Measurements from ENCODE around the gene PPARG.
"Not testable (repeated sequence)": the region's sequence is repeated elsewhere in the genome, so short reads cannot be mapped to it uniquely, and the experiment has no call there.

Gene PPARG

GRCh38 chr3:12372741-12373280 is 83.9 kb downstream of the PPARG start:
- DNase-seq (ENCODE audit: extremely low read depth in 1 of 2, low read depth in 1 of 2): no peak

- DNase-seq (ENCODE audit: extremely low read depth in 1 of 2, low read depth in 1 of 2): no peak
Measured at GRCh38 chr3:12375572-12375971, 86.7 kb downstream of the PPARG start.

- DNase-seq (ENCODE audit: extremely low read depth in 1 of 2, low read depth in 1 of 2): no peak
Measured at GRCh38 chr3:12379640-12380429, 91.0 kb downstream of the PPARG start.

- no peak for DNase-seq (ENCODE audit: extremely low read depth in 1 of 2, low read depth in 1 of 2)
Measured at GRCh38 chr3:12380461-12380860, 91.6 kb downstream of the PPARG start.

GRCh38 chr3:12381199-12381598 is 92.3 kb downstream of the PPARG start:
- DNase-seq (ENCODE audit: extremely low read depth in 1 of 2, low read depth in 1 of 2): no peak

GRCh38 chr3:12383218-12383617 is 94.3 kb downstream of the PPARG start:
- DNase-seq (ENCODE audit: extremely low read depth in 1 of 2, low read depth in 1 of 2): no peak

GRCh38 chr3:12384451-12385233 is 95.8 kb downstream of the PPARG start:
- no peak for DNase-seq (ENCODE audit: extremely low read depth in 1 of 2, low read depth in 1 of 2)

- DNase-seq (ENCODE audit: extremely low read depth in 1 of 2, low read depth in 1 of 2): not testable (repeated sequence)
Measured at GRCh38 chr3:12386514-12387291, 97.8 kb downstream of the PPARG start.

- DNase-seq (ENCODE audit: extremely low read depth in 1 of 2, low read depth in 1 of 2): no peak
Measured at GRCh38 chr3:12388185-12388584, 99.3 kb downstream of the PPARG start.

- DNase-seq (ENCODE audit: extremely low read depth in 1 of 2, low read depth in 1 of 2): no peak
Measured at GRCh38 chr3:12392101-12392878, 103.4 kb downstream of the PPARG start.

GRCh38 chr3:12393894-12394293 is 105.0 kb downstream of the PPARG start:
- no peak for DNase-seq (ENCODE audit: extremely low read depth in 1 of 2, low read depth in 1 of 2)

GRCh38 chr3:12394569-12395271 is 105.8 kb downstream of the PPARG start:
- no peak for DNase-seq (ENCODE audit: extremely low read depth in 1 of 2, low read depth in 1 of 2)

GRCh38 chr3:12395349-12396012 is 106.6 kb downstream of the PPARG start:
- no peak for DNase-seq (ENCODE audit: extremely low read depth in 1 of 2, low read depth in 1 of 2)

- no peak for DNase-seq (ENCODE audit: extremely low read depth in 1 of 2, low read depth in 1 of 2)
Measured at GRCh38 chr3:12396471-12396870, 107.6 kb downstream of the PPARG start.

GRCh38 chr3:12399226-12399625 is 110.4 kb downstream of the PPARG start:
- no peak for DNase-seq (ENCODE audit: extremely low read depth in 1 of 2, low read depth in 1 of 2)

GRCh38 chr3:12400616-12401194 is 111.8 kb downstream of the PPARG start:
- no peak for DNase-seq (ENCODE audit: extremely low read depth in 1 of 2, low read depth in 1 of 2)

- DNase-seq (ENCODE audit: extremely low read depth in 1 of 2, low read depth in 1 of 2): no peak
Measured at GRCh38 chr3:12401208-12401607, 112.3 kb downstream of the PPARG start.

GRCh38 chr3:12405432-12406272 is 116.8 kb downstream of the PPARG start:
- DNase-seq (ENCODE audit: extremely low read depth in 1 of 2, low read depth in 1 of 2): no peak
